NT2/D1 (cell line): ENCODE data around the gene OASL.

Source experiments
- DNase-seq: peaks from one replicate; pipeline ENCODE4 v3.0.0-alpha.2; 2011; ENCODE audit warnings: low read depth, low spot score
- H3K27me3 ChIP-seq: 2 replicates; pipeline ENCODE4 v1.6.0; 2011; ENCODE audit warnings: mild to moderate bottlenecking; ENCODE audit not compliant: insufficient read length, insufficient read depth
- H3K36me3 ChIP-seq: 2 replicates; pipeline ENCODE4 v1.6.1; 2011; ENCODE audit warnings: mild to moderate bottlenecking, low read length, mixed read lengths; ENCODE audit not compliant: insufficient read depth, insufficient read length
- H3K4me1 ChIP-seq: 2 replicates; pipeline ENCODE4 v1.5.1; 2011; ENCODE audit not compliant: insufficient read depth, insufficient read length
- H3K4me3 ChIP-seq: 2 replicates; pipeline ENCODE4 v1.5.1; 2011; ENCODE audit warnings: low read depth; ENCODE audit not compliant: insufficient read length
- H3K9ac ChIP-seq: 2 replicates; pipeline ENCODE4 v1.6.0; 2011; ENCODE audit warnings: low read depth; ENCODE audit not compliant: insufficient read length
- H3K9me3 ChIP-seq: 2 replicates; pipeline ENCODE4 v1.5.1; 2011; ENCODE audit warnings: mild to moderate bottlenecking, low read length; ENCODE audit not compliant: insufficient read depth
- SUZ12 ChIP-seq: IDR thresholded peaks from 2 replicates; pipeline ENCODE4 v1.6.1; 2011; ENCODE audit not compliant: insufficient read length, insufficient read depth; ENCODE audit errors: extremely low read depth
- YY1 ChIP-seq: IDR thresholded peaks from 2 replicates; pipeline ENCODE4 v1.6.1; 2011; ENCODE audit not compliant: insufficient read length, insufficient read depth
- ZNF274 ChIP-seq: IDR thresholded peaks from 2 replicates; pipeline ENCODE4 v1.6.1; 2011; ENCODE audit warnings: mild to moderate bottlenecking, low read depth, low read length

Gene OASL

DNA sequence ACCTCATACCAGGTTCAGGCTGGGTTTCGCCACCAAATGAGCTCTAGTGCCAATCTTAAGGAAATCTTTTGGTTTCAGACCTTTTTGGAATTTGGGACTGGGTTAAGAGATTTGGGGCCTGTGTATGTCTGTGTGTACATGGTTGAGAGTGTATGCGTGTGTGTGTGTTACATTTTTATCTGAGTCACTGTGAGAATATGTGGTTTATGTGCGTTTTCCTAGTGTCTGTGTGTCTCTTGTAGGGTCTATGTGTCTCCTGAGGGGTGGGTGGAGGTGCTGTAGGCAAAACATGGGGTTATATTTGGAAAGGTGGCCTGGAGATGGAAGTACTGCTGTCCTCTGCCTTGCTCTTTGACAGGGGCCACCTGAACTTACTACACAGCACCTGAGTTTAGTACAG, 40.6 kb downstream of the OASL start:
- H3K36me3 ChIP-seq = peaks cover 31% of the 10 kb centered on the region
- no peak for DNase-seq
- TF ChIP-seq SUZ12 = no peak
- TF ChIP-seq YY1 = no peak
- TF ChIP-seq ZNF274 = no peak
- no peaks in the 10 kb centered on the region for H3K9me3 ChIP-seq
- peaks cover 17% of the 10 kb centered on the region for H3K4me1 ChIP-seq
- no peaks in the 10 kb centered on the region for H3K27me3 ChIP-seq
- H3K4me3 ChIP-seq = no peak overlapping the region
- no peak overlapping the region for H3K9ac ChIP-seq

DNA sequence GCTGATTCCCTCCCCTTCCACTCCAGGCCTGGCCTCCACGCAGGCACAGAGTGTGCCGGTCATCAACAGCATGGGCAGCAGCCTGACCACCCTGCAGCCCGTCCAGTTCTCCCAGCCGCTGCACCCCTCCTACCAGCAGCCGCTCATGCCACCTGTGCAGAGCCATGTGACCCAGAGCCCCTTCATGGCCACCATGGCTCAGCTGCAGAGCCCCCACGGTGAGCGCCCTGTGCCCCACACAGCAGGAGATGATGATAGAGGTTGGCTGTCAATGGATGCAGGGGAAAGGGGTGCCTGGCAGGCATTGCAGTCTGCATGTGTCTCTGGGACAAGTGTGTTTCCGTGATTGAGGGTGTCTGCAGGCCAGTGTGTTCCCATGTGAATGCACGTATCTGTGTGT, 41.6 kb downstream of the OASL start:
- Histone ChIP-seq H3K36me3 (peaks cover 21% of the 10 kb centered on the region), H3K27me3 (no peaks in the 10 kb centered on the region), H3K4me3 (no peak overlapping the region), H3K9me3 (no peaks in the 10 kb centered on the region), H3K9ac (no peak overlapping the region), H3K4me1 (peaks cover 17% of the 10 kb centered on the region)
- TF ChIP-seq YY1 (no peak), SUZ12 (no peak), ZNF274 (no peak)
- DNase-seq = no peak

DNA sequence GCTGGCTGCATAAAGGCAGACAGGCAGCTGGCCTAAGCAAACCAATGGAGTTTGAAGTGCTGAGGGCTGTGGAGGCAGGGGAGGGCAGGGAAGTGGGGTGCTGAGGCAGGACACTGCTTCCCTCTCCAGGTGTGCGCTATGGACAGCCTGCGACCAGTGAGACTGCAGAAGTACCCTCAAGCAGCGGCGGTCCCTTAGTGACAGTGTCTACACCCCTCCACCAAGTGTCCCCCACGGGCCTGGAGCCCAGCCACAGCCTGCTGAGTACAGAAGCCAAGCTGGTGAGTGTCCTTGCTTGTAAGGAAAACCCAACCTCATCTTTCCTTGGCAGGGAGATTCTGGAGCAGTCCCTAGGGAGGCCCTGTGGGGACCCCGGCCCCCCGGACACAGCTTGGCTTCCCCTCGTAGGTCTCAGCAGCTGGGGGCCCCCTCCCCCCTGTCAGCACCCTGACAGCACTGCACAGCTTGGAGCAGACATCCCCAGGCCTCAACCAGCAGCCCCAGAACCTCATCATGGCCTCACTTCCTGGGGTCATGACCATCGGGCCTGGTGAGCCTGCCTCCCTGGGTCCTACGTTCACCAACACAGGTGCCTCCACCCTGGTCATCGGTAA, 42.8 kb downstream of the OASL start:
- Histone ChIP-seq H3K27me3 (no peaks in the 10 kb centered on the region), H3K4me3 (no peak overlapping the region), H3K36me3 (peaks cover 9% of the 10 kb centered on the region), H3K4me1 (peaks cover 17% of the 10 kb centered on the region), H3K9ac (no peak overlapping the region), H3K9me3 (no peaks in the 10 kb centered on the region)
- no peak for DNase-seq
- TF ChIP-seq SUZ12 = no peak

DNA sequence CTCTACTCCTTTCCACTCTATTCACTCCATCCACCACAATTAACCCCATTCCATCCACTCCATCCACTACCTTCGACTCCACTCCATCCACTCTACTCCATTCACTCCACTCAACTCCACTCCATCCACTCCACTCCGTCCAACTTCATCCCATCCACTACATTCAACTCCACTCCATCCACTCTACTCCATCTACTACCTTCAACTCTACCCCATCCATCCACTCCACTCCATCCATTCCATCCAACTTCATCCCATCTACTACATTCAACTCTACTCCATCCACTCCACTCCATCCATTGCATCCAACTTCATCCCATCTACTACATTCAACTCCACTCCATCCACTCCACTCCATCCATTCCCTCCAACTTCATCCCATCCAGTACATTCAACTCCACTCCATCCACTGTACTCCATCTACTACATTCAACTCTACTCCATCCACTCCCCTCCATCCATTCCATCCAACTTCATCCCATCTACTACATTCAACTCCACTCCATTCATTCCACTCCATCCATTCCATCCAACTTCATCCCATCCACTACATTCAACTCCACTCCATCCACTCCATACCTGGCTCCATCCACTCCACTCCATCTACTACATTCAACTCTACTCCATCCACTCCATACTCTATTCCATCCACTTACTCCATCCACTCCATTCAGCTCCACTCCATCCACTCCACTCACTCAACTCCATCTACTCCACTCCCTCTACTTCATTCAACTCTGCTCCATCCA, 44.3 kb downstream of the OASL start:
- Histone ChIP-seq H3K4me3 (no peak overlapping the region), H3K27me3 (no peaks in the 10 kb centered on the region), H3K9ac (no peak overlapping the region), H3K4me1 (peaks cover 13% of the 10 kb centered on the region), H3K9me3 (no peaks in the 10 kb centered on the region), H3K36me3 (no peaks in the 10 kb centered on the region)
- DNase-seq = no peak
- TF ChIP-seq YY1 = no peak
- no peak for TF ChIP-seq ZNF274
- TF ChIP-seq SUZ12 = no peak

DNA sequence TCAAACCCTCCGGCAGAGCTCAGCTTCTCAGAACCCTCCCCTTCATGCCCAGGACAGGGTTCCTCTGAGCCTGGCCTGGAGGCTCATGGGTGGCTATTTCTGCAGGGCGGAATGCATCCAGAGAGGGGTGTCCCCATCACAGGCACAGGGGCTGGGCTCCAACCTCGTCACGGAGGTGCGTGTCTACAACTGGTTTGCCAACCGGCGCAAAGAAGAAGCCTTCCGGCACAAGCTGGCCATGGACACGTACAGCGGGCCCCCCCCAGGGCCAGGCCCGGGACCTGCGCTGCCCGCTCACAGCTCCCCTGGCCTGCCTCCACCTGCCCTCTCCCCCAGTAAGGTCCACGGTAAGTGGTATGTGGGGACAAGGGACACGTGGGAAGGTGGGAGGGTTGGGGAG, 45.0 kb downstream of the OASL start:
- no peaks in the 10 kb centered on the region for H3K9me3 ChIP-seq
- no peak overlapping the region for H3K4me3 ChIP-seq
- TF ChIP-seq ZNF274 (no peak), SUZ12 (no peak), YY1 (no peak)
- H3K4me1 ChIP-seq = peaks cover 8% of the 10 kb centered on the region
- DNase-seq = no peak
- no peak overlapping the region for H3K9ac ChIP-seq
- no peaks in the 10 kb centered on the region for H3K36me3 ChIP-seq
- H3K27me3 ChIP-seq = no peaks in the 10 kb centered on the region

DNA sequence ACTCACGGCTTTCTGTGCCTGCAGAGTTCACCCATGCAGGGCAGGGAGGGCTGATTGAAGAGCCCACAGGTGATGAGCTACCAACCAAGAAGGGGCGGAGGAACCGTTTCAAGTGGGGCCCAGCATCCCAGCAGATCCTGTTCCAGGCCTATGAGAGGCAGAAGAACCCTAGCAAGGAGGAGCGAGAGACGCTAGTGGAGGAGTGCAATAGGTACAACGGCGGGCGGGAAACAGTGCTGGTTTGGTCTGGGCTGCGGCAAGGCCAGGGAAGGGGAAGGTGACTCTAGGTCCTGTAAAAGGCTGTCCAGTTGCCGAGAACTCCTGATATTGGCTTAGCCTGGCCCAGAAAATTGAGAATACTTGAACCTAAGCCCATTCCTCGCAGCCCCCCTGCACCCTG, 45.5 kb downstream of the OASL start:
- H3K4me3 ChIP-seq = no peak overlapping the region
- H3K9me3 ChIP-seq = no peaks in the 10 kb centered on the region
- H3K27me3 ChIP-seq = no peaks in the 10 kb centered on the region
- H3K9ac ChIP-seq = no peak overlapping the region
- TF ChIP-seq ZNF274 (no peak), YY1 (no peak), SUZ12 (no peak)
- H3K4me1 ChIP-seq = peaks cover 6% of the 10 kb centered on the region
- H3K36me3 ChIP-seq = no peaks in the 10 kb centered on the region
- DNase-seq = no peak

DNA sequence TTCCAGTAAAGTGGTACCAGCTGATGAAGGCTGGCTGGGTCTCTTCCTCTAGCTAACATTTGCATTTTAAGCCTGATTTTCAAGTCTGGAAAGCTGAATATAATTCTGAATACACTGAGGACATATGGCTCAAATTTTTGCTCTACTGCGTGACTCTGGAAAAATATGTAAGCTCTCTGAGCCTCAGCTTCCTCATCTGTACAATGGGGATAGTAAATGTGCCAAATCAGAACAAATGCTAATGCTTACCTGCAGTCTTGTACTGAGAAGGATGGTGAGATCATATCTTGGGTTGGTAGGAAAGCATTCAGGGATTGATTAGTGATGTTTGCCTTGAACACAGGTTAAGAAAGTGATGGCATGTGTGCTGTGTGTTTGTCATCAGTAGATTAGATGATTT, 46.1 kb downstream of the OASL start:
- Histone ChIP-seq H3K36me3 (no peaks in the 10 kb centered on the region), H3K9me3 (no peaks in the 10 kb centered on the region), H3K4me1 (peaks cover 6% of the 10 kb centered on the region), H3K4me3 (no peak overlapping the region), H3K27me3 (no peaks in the 10 kb centered on the region), H3K9ac (no peak overlapping the region)
- DNase-seq = no peak
- TF ChIP-seq YY1 (no peak), SUZ12 (no peak), ZNF274 (no peak)
